CD4-positive, alpha-beta T cell treated with Interleukin-4 for 4 hours (primary cell): Measurements from ENCODE around the gene TIGD1.
A peak's percentile ranks its signal among the peaks of the same experiment; 100 is the strongest.
"Not testable (repeated sequence)": the region's sequence is repeated elsewhere in the genome, so short reads cannot be mapped to it uniquely, and the experiment has no call there.

Source experiments
- DNase-seq: peaks from one replicate; pipeline ENCODE4 v3.0.0-alpha.2; 2020

The TIGD1 gene

GRCh38 chr2:232550354-232551249, at the start of gene TIGD1, which contains the start of gene EIF4E2:
TSS of gene TIGD1 (minus strand) at chr2:232550557. CDS start at chr2:232549882, 675 bp downstream.
TSS of gene EIF4E2 (plus strand) at chr2:232550689. CDS start at chr2:232550725, 36 bp downstream.
- DNase-seq, result peak; percentile 90

DNA sequence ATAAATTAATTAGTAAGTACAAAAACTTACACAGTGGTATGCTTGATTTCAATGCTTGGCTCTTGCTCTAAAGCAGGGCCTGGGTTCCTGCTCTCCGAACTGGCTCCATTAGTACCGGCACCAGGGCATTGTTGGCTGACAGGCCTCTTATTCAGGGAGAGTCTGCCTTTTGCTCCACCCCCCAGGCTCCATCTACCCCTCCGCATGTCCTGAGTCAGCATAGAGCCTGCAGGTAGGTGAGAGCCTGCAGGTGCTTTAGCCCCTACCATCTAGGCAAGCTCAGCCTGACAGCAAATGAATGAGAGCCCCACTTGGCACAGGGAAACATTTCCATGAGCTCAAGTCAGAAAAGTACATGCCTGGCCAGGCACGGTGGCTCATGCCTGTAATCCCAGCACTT, 47.9 kb upstream of the TIGD1 start:
- no peak for DNase-seq

DNA sequence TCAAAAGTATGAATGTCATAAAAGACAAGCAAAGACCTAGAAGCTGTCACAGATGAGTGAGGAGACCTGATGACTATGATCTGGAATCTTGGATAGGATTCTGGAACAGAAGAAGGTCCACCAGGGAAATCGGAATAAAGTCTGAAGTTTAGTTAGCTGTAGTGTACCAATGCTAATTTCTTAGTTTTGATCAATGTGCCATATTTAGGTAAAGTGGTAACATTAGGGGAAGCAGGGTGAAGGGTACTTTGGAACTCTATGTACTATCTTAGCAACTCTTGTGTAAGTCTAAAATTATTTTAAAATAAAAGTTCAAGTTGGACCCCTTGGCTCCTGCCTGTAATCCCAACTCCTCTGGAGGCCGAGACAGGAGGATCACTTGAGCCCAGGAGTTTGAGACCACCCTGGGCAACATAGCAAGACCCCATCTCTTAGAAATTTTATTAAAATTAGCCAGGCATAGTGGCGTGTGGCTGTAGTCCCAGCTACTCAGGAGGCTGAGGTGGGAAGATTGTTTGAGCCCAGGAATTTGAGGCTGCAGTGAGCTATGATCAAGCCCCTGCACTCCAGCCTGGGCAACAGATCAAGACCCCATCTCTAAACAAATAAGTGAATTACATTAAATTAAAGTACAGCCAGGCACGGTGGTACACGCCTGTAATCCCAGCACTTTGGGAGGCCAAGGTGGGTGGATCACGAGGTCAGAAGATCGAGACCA, 47.2 kb upstream of the TIGD1 start:
- no peak for DNase-seq

DNA sequence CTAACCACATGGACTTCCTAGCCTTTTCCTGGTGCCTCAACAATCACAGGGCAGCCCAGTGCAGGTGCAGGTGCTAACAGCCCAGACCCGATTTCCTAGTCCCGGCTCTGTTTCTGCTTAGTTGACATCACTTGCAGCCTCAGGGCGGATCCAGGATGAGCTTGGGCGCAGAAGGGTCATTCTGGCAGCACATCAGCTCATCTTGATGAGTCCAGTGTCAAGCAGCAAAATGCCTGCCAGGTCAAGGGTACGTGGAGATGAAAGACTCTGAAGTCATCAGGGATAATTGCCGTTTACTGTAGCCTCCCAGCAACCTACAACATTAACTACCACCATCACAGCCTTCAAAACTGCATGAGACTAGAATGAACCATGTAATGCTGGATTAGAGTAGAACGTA, 43.6 kb upstream of the TIGD1 start:
- no peak for DNase-seq

- no peak for DNase-seq
Observed at GRCh38 chr2:232592772-232593395, 42.5 kb upstream of the TIGD1 start.

GRCh38 chr2:232588680-232589585, 38.6 kb upstream of the TIGD1 start:
- no peak for DNase-seq

- DNase-seq, result no peak
Observed at GRCh38 chr2:232588031-232588430, 37.7 kb upstream of the TIGD1 start.

GRCh38 chr2:232587512-232587911, 37.2 kb upstream of the TIGD1 start:
- DNase-seq, result no peak

DNA sequence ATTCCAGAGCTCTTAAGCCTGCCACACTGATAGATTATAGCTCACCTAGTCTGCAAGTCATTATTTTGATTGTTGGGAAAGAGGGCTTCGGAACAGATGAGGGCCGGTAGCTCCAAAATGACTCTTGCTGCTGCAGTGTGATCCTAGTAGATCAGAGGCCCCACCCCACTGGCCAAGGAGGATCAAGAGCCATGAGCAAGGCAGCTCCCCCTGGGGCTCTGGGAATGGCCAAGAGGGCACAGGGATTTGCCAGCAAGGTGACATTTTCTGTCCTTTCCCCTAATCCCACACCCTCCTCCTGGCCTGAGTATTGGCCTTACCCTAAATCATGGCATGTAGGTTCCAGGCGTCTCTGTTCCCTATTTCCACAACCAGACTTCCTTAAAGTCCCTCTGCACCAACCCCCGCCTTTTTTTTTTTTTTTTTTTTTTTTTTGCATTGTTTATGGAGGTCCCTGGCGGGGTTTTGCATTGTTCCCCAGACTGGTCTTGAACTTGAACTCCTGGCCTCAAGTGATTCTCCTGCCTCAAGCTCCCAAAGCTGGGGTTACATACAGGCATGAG, 36.7 kb upstream of the TIGD1 start:
- no peak for DNase-seq

DNA sequence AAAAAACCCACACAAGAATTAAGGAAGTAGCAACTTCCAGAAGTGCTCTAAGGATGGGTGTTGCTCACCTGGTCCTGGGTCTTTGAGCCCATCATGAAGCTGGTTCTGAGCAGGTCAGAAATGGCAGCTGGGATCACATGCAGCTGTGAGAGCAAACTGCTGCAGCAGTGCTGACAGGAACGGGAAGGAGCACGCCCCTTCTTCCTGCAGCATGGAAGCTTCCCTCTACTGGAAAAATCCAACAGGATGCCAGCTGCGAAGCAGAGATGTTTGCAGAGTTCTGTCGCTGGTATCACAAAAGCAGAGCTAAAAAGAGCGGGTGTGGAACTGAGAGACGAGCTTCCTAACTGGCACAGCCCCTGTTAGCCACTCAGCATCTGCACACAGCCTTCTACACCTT, 33.9 kb upstream of the TIGD1 start:
- DNase-seq, result no peak

DNA sequence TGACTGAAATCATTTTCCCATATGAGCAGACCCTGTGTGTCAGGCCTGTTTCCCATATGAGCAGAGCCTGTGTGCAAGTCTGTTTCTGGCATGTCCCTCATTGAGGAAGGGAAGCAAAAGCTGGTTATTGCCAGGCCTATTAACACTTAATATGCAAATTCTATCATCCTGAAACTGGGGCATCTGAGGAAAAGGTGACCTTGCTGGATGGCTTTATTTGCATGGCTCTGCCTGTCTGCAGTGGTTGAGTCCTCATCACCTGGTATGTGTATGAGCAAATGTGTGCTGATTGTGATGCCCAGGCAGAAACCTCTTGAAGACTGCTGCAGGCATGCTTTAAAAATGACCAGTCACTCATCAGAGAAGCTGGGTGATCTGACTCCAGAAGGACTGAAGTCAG, 31.4 kb upstream of the TIGD1 start:
- DNase-seq, result no peak

DNA sequence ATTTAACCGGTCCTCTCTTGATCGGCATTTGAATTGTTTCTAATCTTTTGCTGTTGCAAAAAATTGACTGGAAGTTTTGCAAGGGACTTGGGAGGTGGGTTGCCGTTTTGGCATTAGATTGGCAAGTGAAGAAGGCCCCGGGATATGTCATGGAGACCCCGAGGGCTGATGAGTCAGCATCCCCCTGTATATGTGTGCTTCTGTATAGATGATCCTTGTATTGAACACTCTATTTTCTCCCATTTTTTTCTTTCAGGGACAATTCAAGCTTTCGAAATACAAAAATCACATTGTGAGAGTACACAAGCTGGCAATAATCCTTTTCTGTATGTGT, 30.3 kb upstream of the TIGD1 start:
- DNase-seq, result no peak

DNA sequence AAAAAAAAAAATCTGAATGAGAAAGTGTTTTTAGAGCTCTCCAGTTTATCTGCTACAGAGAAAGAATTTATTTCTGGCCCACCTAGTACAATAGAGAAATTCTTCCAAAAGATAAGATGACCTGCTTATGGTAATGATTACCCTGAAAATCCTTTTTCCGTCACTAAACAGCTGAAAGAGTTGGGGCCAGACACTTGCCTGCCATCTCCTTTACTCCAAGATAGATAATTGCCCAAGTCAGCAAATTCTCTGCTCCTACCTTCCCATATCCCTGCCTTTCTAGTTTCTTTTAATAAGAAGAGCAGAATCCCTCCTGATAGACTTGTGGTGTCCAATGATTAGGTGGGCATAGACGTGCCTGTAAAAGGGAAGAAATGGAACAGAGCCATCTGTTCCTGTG, 28.3 kb upstream of the TIGD1 start:
- DNase-seq, result no peak

GRCh38 chr2:232577841-232578240, 27.5 kb upstream of the TIGD1 start:
- no peak for DNase-seq

DNA sequence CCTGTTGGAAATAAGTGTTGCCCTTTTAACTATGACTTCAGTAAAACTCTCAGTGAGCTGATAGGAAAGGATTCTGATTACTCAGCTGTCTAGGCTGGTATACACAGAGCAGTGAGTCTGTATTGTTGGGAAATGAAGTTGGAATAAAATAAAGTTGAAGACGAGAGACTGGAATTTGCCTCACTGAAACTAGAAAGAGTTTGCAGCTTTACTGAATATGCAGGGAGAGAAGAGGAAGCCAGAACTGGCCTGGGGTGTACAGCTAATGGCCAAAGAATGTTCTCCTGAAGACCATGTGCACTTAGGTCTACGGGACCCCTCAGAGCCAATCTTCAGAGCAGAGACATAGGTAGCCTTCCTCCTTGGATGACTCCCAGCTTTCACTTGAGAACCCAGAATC, 26.6 kb upstream of the TIGD1 start:
- no peak for DNase-seq

- DNase-seq, result no peak
Observed at GRCh38 chr2:232575404-232575746, 25.0 kb upstream of the TIGD1 start.

DNA sequence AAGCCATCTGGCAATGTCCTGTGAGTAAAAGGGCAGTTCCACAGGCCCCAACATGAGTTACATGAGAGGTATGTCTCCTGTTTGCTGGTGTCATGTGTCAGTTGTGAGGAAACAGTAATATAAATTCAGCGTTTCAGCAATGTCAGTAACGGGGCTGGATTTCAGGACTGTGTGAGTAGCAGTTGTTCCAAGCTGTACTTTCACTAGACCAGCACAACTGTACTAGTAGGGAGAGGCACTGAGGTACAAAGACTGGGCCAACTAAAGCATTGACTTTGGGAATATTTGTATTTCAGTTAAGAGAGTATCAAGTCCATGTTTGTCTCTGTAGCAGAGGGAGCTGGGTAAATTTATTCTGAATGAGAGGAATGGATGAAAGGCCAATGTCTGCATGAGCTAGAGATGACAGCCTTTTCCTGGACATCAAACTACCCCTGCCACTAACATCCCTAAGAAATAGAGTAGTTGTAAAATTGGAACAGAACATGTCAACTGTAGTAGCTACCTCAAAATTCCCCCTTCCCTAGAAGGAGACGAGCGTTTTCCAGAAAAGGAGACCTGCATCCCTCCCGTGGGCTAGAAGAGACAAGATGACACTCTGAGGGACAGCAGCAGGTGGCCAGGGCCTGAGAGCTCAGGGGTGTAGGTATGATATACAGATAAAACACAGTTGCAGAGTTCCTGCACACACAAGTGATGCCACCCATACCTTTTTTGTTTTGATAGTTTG, 24.5 kb upstream of the TIGD1 start:
- no peak for DNase-seq

DNA sequence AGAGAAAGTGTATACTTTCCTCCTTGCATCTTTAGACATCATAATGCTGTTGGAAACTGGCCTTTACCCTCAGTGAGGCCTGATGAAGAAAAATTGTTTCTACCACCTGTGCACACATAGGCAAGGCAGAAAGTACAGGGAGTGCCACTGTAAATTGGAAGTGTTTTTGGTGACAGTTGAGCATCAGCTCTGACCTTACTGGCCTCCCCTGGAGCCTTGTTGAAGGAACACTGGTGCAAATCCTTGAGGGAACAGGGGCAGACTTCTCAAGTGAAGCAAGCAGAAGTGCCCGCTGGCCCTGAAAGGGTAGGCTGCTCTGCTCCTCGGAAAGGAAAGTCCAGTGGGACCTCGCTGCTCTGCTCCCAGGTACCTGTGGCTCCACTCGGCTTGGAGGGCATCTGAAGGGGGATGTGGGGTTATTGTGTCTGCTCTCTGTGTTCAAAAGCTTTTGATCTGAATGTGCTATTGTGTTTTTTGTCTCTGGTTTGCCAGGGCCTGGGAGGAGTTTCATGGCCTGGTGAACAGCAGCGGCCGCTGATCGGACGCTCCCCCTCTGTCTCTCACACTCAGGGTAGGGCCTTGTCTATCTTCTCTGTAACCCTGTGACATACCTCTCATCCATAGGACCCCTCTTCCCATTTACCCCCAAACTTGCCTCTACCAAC, 23.5 kb upstream of the TIGD1 start:
- no peak for DNase-seq

- DNase-seq, result no peak
Observed at GRCh38 chr2:232573042-232573441, 22.7 kb upstream of the TIGD1 start.

- DNase-seq, result no peak
Observed at GRCh38 chr2:232571026-232571474, 20.7 kb upstream of the TIGD1 start.

DNA sequence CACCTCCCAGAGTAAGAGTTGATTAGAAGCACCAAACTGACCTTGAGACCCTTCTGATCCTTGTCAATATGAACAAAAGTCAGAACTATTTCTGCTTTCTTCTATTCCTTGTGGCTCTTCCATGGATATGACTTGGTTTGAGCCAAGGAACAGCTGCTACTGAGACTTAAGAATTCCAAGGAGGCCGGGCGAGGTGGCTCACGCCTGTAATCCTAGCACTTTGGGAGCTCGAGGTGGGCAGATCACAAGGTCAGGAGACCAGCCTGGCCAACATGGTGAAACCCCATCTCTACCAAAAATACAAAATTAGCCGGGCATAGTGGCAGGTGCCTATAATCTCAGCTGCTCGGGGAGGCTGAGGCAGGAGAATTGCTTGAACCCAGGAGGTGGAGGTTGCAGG, 20.1 kb upstream of the TIGD1 start:
- not testable (repeated sequence) for DNase-seq
